Transverse colon (tissue), 4 donors: ENCODE data around the gene ACAP3.

Experiments used
- EP300 ChIP-seq: sonication (generic); formaldehyde crosslinking; IDR thresholded peaks from one replicate; pipeline ENCODE4 v1.6.1; 2017; ENCODE audit warnings: antibody characterized with exemption, low read depth
- POLR2A ChIP-seq: fragments of 450-650 bp; IDR thresholded peaks from one replicate; pipeline ENCODE4 v1.6.1; 2016; ENCODE audit warnings: antibody characterized with exemption, mild to moderate bottlenecking, moderate library complexity
- POLR2AphosphoS5 ChIP-seq, 3 donors: sonication (generic); formaldehyde crosslinking; IDR thresholded peaks; one replicate each; pipeline ENCODE4 v1.6.1; 2016; ENCODE audit warnings: antibody characterized with exemption in 3 of 3
- TF ChIP-seq, protein P1 (sequence below), 5 experiments: fragments of 200-600 bp in 3 of 5; fragments of 450-650 bp in 2 of 5; sonication (generic) in 3 of 5; IDR thresholded peaks; 1 replicate in 2 of 5; 2 replicates in 3 of 5; pipeline ENCODE4 v1.5.1; 2016 to 2017; ENCODE audit warnings: antibody characterized with exemption in 5 of 5, inconsistent platforms in 3 of 5, mild to moderate bottlenecking in 2 of 5, moderate library complexity in 1 of 5

DNA sequence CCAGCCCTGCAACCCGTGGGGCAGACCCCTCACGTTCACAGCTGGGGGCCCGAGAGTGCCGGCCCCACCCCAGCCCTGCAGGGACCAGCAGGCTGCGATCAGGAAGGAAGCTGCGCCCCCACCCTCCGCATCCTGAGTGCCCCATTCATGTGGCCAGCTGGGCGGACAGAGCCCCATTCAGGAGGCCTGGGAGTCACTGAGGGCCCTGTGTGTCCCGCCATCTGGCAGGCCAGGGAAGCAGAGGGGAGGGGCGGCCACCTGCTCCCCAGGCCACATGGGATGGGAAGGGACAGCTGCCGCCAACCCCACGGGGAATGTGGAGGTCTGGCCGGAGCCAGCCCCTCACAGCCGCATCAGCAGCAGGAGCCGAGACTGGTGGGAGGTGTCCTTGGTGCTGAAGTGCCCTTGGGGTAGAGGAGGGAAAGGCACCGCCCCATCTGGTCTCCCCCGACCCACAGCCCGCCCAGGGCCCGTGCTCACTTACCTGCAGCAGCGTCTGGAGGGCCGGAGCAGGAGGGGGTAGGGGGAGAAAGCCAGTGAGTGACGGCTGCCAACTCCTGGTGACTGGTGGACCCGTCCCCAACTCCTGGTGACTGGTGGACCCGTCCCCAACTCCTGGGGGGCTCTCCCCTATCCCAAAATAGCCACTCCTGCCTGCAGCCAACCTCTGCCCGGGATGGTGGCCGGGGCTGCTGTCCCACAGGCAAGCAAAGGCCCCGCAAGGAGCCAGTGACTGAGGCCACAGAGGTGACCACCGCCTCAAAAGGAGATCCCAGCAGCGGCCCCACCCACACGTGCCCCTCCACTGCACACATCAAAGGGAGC, 8.7 kb downstream of the ACAP3 start:
- TF ChIP-seq POLR2A, result no peak
- TF ChIP-seq POLR2AphosphoS5 (IDR thresholded peaks at IDR 0.05), result no peak
- TF ChIP-seq, protein P1, sequence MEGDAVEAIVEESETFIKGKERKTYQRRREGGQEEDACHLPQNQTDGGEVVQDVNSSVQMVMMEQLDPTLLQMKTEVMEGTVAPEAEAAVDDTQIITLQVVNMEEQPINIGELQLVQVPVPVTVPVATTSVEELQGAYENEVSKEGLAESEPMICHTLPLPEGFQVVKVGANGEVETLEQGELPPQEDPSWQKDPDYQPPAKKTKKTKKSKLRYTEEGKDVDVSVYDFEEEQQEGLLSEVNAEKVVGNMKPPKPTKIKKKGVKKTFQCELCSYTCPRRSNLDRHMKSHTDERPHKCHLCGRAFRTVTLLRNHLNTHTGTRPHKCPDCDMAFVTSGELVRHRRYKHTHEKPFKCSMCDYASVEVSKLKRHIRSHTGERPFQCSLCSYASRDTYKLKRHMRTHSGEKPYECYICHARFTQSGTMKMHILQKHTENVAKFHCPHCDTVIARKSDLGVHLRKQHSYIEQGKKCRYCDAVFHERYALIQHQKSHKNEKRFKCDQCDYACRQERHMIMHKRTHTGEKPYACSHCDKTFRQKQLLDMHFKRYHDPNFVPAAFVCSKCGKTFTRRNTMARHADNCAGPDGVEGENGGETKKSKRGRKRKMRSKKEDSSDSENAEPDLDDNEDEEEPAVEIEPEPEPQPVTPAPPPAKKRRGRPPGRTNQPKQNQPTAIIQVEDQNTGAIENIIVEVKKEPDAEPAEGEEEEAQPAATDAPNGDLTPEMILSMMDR (IDR thresholded peaks at IDR 0.05), result no peak
- no peak for TF ChIP-seq EP300
